Activated CD4-positive, alpha-beta T cell treated with anti-CD3 and anti-CD28 coated beads, Interleukin-2, amount 50 U/mL, for 16 hours (primary cell): Measurements from ENCODE around the gene CGNL1.

Source experiments
- DNase-seq: peaks from one replicate; pipeline ENCODE4 v3.0.0-alpha.2; 2020

Gene CGNL1

DNA sequence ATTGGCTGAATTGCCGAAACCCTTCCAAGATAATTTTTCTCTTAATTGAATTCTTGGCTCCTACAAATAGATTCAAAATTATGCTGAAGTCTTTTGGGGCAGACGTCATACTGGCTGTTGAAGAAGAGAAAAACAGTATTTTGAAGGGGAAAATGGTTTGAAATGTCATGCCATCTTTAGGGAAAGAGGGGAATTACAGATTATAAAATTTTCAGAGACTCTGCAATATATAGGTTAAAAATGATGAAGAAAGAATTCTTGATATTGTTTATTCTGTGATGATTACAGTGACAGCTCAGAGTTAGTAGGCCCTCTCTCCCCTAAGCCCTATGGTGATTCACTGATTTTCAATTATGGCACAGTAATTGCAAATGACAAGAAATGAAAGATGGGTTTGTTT is 86.1 kb downstream of the CGNL1 start:
- no peak for DNase-seq

DNA sequence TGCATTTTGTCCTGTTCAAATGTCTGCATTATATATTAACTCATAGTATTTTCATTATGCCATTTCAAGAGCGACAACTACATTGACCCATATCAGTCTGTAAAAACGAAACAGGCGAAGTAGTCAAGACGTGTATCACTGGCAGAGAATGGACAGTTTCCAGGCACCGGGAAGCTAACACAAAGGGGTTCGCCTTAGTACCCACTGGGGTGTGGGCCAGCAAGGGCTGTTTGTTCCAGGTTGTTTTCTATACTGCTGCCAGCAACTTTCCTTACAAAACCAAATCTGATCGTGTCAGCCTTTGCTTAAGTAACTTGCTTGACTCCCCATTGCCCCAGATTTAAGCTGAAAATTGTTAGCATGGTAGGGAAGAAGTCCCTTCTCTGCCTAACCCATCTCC is 87.1 kb downstream of the CGNL1 start:
- DNase-seq, result no peak

DNA sequence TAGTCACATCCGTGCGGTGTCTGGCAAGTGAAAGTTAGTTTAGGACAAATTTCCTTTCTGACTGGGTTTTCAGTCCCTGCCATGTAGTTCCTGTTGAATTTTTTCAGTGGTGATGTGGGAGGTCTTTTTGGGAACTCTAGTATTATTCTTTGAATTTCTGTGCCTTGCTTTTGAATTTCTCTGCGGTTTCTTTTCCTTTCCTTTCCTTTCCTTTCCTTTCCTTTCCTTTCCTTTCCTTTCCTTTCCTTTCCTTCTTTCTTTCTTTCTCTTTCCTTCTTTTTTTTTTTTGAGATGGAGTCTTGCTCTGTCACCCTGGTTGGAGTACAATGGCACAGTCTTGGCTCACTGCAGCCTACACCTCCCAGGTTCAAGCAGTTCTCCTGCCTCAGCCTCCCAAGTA is 88.2 kb downstream of the CGNL1 start:
- no peak for DNase-seq

DNA sequence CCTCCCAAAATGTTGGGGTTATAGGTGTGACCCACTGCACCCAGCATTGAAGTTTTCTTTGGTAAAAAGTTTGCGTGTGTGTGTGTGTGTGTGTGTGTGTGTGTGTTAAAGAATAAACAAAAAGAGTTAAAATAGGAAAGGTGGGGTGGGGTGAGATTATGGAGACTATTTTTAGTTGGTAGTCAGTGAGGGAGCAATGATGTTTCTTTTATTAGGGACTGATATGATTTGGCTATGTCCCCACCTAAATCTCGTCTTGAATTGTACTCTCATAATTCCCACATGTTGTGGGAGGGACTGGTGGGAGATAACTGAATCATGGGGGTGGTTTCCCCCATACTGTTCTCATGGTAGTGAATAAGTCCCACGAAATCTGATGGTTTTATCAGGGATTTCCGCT is 92.2 kb downstream of the CGNL1 start:
- DNase-seq, result no peak

DNA sequence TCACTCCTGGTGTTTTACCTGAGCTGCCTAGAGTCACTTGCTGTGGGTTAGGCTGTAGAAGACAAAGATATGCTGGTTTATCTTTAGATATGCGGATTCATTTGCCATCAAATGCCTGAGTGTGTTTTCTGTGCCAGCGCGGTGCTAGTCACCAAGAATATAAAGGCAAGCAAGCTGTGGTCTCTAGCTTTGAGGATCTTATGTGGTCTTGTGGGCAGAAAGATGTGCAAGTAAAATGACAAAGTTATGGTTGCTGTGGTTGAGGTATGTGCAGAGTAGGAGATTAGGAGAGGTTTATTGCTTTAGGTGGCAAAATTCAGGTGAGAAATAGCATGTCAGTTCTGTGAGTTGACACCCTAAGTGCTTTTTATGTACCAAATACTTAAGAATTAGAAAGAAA is 94.2 kb downstream of the CGNL1 start:
- DNase-seq, result no peak

DNA sequence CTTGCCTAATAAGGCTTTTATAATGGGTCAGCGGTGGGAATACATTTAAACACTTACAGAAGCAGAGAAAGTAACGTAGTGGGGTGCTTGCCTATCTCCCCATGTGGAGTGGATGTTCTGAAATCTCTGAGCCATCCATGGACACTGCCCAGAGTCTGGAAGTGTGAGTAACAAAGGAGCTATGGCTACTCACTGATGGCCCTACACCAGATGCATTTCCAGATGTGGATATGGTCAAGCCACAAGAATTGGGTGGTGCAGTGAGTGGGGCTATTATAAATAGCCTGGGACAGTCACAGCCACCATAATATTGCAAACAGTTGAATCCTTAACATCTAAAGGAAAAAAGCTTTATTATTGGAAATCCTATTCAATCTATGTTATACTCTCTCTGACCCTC is 96.6 kb downstream of the CGNL1 start:
- DNase-seq, result no peak

DNA sequence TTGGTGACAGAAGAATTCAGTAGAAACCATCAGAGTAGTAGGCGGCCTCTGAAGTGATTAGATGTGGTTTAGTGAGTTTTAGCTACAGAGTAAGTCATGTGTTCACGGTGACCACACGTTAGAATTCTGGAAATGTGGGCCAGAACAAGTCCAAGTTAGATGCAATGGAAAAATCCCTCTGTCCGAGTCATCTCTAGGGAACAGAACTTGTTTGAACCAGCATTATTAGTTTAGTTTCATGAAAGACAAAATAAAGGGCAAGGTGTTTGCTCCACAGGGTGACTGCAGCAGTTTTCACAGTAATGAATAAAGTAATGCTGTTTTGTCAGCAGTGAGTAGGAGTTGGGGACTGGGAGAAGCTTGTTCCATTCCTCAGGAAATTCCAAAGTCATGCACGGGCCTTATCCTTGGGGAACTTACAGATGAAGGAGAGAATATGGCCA is 100.2 kb downstream of the CGNL1 start:
- no peak for DNase-seq

DNA sequence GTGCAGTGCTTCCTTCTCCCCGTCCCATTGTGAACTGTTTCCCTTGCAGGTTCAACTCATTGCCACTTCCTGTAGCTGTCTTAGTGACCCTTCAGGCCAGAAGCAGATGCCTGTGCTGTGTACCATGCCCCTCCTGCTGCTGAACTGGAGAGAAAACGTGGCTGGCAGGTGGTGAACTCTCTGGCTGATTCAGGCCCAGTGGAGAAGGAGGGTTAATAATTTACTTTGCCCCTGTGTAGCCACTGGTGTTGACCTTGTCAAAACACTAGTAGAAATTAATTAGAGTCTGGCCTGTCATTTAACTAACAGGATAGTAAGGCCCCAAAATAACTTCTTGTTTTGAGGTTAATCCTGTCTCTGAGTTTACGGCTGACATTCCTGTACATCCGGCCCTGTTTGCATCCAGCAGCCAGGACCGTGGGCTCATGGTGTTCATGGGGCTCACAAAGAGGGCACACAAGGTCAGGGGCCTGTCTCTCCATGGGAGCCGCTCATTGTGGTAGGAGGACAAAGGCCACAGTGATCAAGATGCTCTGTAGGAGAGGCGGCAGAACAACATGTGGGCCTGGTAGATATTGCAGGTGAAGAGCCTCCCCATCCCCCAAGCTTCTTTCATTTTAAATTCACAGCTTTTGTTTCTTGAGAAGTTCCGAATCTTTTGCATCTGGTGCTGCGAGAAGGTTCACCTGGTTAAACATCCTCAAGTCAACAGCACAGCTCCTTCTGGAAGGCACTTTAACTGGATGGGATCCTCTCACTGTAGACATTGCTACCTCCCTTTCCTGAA is 101.6 kb downstream of the CGNL1 start:
- DNase-seq, result no peak

DNA sequence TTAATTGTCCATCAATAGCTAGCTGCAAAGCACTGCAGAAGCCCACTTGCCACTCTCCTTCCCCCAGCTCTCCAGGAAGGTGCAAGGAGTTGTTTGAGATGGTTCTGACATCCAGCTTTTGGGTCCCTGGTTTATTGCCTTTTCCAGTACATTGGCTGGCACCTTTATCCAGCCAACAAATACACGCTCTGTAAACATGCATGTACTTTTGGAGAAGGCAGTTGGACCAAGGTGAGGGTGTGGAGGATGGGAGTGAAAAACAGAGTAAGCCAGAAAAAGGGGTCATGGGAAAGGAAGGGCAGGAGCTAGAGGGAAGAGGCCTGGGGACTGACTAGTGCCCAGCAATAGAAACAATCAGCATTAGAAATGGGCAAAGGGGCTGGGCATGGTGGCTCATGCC is 102.7 kb downstream of the CGNL1 start:
- DNase-seq, result no peak

DNA sequence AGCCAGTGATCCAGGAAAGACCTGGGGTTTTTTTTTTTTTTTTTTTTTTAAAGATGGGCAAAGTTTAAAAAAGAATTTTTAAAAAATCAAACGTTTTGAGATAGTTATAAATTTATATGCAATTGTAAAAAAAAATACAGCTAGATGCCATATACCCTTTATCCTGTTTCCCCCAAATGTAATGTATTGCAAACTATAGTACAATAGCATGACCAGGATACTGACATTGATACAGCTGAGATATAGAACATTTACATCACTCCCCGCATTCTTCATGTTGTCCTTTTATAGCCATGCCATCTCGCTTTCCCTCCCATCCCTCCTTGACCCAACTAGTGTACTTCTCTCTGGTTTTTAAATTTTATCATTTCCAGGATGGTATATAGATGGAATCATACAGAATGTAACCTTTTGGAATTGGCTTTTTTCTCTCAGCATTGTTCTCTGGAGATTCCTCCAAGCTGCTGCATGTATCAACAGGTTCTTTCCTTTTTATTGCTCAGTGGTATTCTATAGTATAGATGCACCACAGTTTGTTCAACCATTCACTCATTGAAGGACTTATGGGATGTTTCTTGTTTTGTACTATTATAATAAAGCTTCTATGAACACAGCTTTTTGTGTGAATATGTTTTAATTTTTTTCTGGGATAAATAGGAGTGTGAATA is 104.9 kb downstream of the CGNL1 start:
- no peak for DNase-seq

DNA sequence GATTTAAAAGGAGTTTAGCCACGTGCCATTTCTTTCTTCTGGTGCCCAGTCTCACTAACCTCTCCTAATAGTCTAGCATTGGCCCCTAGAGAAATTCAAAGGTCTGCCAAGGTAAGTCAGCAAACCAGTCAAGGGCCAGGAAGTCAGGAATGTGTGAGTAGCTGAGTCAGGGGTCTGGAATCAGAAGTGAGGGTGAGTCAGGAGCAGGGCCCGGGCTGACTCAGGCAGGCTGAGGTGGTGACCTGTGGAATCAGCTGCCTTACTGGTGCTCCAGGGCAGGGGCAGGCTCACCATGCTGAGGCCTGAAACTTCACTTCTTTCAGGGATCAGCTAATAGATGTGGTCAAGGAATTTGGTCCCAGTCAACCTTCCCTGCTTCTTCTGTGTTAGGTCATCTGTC is 109.6 kb downstream of the CGNL1 start:
- no peak for DNase-seq

DNA sequence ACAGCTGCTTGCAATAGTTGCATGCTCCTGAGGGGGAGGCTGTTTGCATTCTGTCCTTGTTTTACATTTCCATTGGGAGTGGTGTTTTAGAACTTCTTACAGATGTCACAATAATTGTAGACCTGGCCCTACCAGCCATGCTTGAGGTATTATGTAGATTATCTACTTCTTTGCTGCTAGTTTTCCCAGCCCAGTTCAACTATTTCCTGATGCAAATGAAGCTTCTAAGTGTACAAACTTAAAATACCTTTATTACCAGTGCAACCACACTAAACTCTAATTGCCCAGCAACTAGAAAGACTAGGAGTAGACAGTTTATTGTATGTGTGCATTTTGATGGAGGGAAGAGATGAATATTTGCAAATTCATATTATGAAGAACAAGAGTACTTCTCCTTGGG is 110.5 kb downstream of the CGNL1 start:
- no peak for DNase-seq

DNA sequence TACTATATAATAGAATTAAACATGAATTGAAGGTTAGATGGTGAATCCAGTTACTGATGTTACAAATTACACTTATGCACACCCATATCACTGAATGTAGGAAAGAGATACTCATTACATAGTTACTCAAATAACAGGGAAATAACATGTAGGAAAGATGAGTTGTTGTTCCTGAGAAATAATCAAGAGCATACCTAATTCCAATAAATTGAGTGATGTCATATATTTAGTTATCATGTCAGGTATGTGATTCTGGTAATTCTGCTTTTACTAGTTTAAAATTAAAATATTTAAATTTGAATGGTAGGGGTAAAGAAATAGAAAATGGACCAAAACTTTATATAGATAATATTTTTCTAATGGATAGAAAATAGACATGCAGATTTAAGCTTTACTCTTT is 112.8 kb downstream of the CGNL1 start:
- DNase-seq, result no peak

DNA sequence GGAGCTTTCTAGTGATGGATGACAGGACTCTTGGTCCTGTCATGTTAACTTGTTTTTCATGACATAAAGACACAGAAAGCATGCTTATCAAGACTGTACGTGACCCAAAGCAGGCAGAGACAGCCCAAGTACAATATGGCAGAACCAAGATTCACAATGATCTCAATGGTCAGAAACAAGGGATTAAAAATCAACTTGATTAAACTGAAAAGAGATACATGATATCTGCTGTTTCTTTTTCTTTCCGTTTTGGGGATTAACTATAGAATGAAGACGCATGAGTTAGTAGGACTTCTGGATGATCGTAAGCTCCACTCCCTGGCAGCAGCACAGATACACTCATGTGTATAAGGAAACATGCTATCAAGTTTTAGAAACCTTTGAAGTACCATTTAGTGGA is 117.0 kb downstream of the CGNL1 start:
- no peak for DNase-seq

DNA sequence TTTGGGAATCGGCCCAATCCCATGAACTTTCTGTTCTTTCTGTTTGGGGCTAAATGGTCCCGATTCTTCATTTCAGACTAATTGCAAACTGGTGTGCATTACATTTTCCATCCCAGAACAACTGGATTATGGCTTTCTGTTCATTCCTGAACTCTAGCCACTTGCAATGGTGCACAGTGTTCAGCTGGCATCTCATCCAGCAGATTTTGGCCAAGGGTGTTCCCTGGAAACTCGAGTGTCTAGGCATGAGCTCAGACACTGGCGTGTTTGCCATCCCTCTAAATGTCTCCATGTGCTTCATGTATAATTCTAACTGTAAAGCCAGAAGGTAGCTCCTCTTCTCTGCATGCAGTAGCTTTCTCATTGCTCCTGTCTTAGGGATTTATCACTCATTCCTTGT is 118.3 kb downstream of the CGNL1 start:
- DNase-seq, result no peak

DNA sequence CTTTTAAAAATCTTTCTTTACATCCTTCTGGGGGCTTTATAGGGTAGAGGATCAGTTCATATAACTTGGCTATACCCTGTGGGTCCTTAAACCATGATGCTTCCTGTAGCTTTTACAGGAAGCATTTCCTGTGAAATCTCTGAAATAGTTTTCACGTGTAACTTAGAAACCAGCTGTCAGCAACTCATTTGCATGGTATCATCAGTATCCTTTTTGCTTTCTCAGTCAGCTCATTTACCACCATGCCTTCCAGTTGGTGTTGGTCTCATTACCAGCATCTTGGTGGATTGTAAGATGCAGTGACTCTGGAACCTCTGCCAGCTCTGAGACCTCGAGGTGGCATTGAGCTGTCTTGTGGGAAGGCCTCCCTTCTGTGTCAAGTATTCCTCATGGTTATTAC is 118.7 kb downstream of the CGNL1 start:
- no peak for DNase-seq

DNA sequence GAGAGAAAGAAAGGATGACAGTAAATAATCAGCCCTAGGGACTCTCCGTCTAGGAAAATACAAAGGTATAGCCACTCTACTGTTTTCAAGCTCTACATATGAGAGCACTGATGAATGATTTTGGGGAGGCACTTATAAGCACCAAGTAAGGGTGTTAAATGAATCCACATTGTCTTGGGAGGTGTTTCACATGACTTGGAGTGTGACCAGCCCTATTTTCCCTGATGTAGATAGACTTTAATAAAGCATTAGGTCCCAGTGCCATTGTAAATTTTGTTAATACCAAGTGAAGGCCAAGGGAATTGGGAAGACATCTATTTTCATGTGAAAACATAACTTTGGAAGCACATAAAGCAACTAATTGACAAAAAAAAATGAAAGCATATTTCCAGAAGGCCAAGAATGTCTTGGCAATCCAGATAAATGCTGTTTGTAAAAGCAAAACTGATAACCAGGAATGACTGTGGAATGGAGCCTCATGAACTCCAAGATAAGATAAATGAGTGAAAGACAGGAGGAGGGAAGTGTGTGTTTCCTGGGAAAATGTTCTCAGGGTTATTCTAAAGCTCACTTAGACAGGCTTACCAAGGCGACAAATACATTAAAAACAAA is 119.4 kb downstream of the CGNL1 start:
- no peak for DNase-seq

DNA sequence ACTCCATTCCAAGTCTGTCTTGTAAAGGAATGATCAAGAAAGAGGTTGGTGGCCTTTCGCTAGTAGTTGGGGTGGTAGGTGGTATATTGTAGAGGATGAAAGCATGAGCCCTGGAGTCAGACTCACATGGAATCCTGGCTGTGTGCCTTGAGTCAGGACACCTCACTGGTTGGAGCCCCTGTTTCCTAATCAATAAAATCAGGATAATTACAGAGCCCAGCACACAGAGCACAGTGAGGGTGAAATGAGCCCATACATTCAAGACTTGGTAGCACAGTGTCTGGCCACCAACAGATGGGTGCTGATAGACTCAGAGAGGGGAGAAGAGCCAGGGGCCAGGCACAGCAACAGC is 120.3 kb downstream of the CGNL1 start:
- no peak for DNase-seq

DNA sequence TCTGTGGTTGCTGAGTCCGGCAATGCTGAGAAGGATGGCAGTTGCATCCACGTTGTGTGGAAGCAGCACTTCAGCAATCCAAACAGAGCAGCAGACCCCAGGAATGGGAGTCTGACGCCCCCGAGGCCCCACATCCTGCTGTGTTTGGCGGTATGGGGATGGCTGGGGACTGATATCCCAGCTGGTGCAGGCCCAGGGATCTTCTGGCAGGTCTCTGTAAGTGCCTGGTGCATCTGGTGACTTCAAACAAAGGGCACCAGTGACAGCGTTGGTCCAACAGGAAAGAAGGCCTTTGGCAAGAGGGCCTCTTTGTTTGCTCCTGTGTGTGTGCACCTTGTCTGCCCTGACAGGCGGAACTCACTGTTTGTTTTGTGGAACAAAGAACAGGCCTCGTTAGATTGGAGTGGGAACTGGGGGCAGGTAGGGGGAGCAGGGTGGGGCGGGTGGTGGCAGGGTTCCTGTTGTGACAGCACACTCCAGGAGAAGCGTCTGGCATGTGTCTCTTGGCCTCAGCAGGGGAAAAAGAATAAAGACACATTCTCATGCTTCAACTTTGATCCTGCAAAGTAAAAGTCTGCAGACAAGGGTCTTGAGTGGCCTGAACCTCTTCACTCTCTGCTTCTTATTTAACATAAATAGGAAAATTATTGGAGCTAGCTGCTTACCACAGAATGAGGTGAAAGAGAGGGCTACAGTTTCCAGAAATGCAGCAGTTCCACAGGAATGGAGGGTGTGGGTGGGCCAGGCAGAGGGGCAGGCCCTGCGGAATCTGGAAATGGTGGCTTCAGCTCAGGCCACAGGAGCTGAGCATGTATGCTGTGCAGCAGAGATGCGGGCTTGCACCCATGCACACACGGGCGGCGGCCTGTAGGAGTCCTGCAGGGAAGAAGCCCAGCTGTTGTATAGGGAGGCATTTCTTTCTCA is 120.9 kb downstream of the CGNL1 start:
- no peak for DNase-seq

DNA sequence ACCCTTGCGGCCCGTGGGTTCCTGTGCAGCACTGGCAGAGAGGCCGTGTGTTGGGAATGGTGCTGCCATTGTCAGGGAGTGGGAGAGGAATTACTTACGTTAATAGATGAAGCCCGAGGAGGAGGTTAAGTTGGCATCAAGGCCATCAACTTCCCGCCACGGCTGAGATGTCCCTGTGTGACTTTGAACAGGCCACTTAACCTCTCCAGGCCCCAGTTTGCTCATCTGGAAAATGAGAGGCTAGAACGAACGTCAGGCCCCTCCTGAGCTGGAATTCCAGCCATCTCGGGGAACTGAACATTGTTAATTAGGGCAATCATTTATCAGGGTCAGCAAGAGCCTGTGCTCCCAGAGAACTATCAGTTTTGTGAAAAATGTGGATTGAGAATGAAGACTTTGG is 124.0 kb downstream of the CGNL1 start:
- no peak for DNase-seq

DNA sequence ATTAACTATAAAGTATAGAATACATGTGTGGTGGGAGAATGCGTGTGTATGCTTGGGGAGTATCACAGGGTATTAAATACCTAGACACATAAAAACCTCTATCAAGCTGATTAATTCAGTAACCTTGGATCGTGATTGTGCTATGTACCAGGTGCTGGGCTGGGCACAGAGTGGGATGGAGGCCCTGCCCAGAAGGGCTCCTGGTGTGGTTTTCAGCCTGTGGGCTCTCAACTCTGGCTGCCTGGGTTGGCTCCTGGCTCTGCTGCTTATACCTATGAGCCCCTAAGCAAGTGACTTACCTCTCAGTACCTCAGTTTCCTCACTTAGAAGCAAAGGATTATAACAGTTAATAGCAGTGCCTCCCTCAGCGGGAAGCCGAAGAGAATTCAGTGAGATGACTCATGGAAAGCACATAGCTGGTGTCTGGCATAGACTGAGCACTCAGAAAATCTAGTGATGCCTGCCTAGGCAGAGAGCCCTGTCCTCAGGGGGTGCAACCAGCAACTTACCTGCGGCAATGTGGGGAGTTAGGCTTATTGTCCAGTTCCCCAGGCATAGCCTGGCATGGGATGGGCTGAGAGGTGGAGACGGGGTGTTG is 124.8 kb downstream of the CGNL1 start:
- DNase-seq, result no peak

DNA sequence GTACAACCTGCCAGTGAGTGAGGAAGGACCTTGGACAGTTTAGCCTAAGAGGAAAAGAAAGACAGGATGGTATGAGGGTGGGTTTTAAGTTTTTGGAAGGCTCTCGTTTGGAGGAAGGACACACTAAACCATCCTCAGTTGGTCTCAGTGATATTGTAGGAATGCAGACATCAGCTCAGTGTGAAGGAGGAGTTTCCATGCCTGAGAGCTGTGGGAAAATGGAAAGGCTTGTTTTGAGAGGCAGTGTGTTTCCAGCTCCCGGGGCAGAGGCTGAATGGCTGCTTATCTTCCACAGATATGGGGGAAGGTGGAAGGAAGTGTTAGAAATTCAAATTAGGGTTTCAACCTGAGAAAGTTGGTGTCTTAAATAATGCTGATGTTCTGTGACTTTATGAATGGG is 125.8 kb downstream of the CGNL1 start:
- DNase-seq, result no peak
